Measurements from ENCODE around the gene EFNA2. TPM values are rescaled to one million over a fixed set of nuclear protein-coding genes. Genes with fewer than 3 reads are reported as not detected.

Gene EFNA2
- polyA plus RNA-seq, 2 of the 4 experiments (the other 2 are of a cell fraction): 0.16 to 1.3 TPM

GRCh38 chr19:1310853-1311180 is 25.1 kb downstream of the EFNA2 start (continued):
- no peak for TF ChIP-seq HMGXB4 (CRISPR knock-in tag; IDR thresholded peaks at IDR 0.05; ENCODE audit: borderline replicate concordance)
- no peak for TF ChIP-seq FOSB (CRISPR knock-in tag; IDR thresholded peaks at IDR 0.05)
- TF ChIP-seq CHD4 (IDR thresholded peaks at IDR 0.05; ENCODE audit: borderline replicate concordance): no peak
- no peak for TF ChIP-seq ZC3H11A (IDR thresholded peaks at IDR 0.05)
- TF ChIP-seq HES2 (IDR thresholded peaks at IDR 0.05): no peak
- TF ChIP-seq PHF8 (IDR thresholded peaks at IDR 0.05; ENCODE audit: borderline replicate concordance, low read depth): no peak
- no peak for TF ChIP-seq CBX2 (IDR thresholded peaks at IDR 0.05; ENCODE audit: borderline replicate concordance, low read depth)

GRCh38 chr19:1311543-1312091 is 25.9 kb downstream of the EFNA2 start:
- DNase-seq (ENCODE audit: low read depth in 1 of 2, low spot score in 1 of 2) (peak in 1 of 2 experiments; percentile 52), FAIRE-seq (no peak), ATAC-seq (peak; percentile 16 to 32; a peak in 5 of 6 replicates)
- no peak overlapping the region for H3K4me3 ChIP-seq
- H3K27ac ChIP-seq: peak overlapping the region in 1 of 2 experiments; percentile 71; a peak in 2 of 6 replicates
- TF ChIP-seq PBX3 (IDR thresholded peaks at IDR 0.05) (no peak), MYC (IDR thresholded peaks at IDR 0.05; ENCODE audit: borderline replicate concordance, low read length) (no peak), EP300 (IDR thresholded peaks at IDR 0.05) (no peak), TFCP2L1 (CRISPR knock-in tag; IDR thresholded peaks at IDR 0.05) (no peak), ESRRA (IDR thresholded peaks at IDR 0.05; ENCODE audit: borderline replicate concordance, low read length) (no peak), KDM5A (IDR thresholded peaks at IDR 0.05) (no peak), BCL3 (IDR thresholded peaks at IDR 0.05) (no peak), HOXA7 (CRISPR knock-in tag; IDR thresholded peaks at IDR 0.05) (no peak), CEBPB (IDR thresholded peaks at IDR 0.05) (no peak), JUN (IDR thresholded peaks at IDR 0.05) (no peak), HMGXB4 (CRISPR knock-in tag; IDR thresholded peaks at IDR 0.05; ENCODE audit: borderline replicate concordance) (no peak), SMC3 (IDR thresholded peaks at IDR 0.05) (no peak), EHF (CRISPR knock-in tag; IDR thresholded peaks at IDR 0.05) (no peak)
- WGBS (ENCODE audit: missing lambda C conversion rate): 69% methylated on average over 10 of the region's 21 CpGs
- peaks cover 25% of the 10 kb centered on the region for H3K4me1 ChIP-seq
- CTCF ChIA-PET: interaction anchor here (0.7 to 1.9 kb wide), 3 partner anchors 32 to 71 kb away, joined by 3 to 5 read pairs (median 3); no protein-coding TSS in a partner anchor
- no peaks in the 10 kb centered on the region for H3K9me3 ChIP-seq
- POLR2A ChIA-PET: interaction anchor here (0.6 to 1.5 kb wide), 2 partner anchors 43 to 179 kb away, joined by 3 to 4 read pairs; partner anchors contain the start of gene REEP6
- no peak overlapping the region for H3K4me2 ChIP-seq

Measured in A549 (cell line).